NCI-H82 treated with DMSO at 0.1 percent for 48 hours (cell line): ENCODE results near the gene HMX3.

Source experiments
- DNase-seq: peaks from one replicate; lab custom pipeline; 2025; ENCODE audit not compliant: unreplicated experiment; lab: John Stamatoyannopoulos, UW

Gene HMX3

GRCh38 chr10:123135415-123136141 lies at the start of gene HMX3:
Gene HMX3 (plus strand): TSS chr10:123135970. CDS start chr10:123136051, 81 bp downstream.
- DNase-seq = peak; percentile 87

GRCh38 chr10:123086281-123086680 lies 49.5 kb upstream of the HMX3 start:
- no peak for DNase-seq

- no peak for DNase-seq
Measured at GRCh38 chr10:123087348-123087747, 48.4 kb upstream of the HMX3 start.

GRCh38 chr10:123087786-123088185 lies 48.0 kb upstream of the HMX3 start:
- no peak for DNase-seq

- DNase-seq = no peak
Measured at GRCh38 chr10:123092635-123093414, 42.9 kb upstream of the HMX3 start.

- DNase-seq = no peak
Measured at GRCh38 chr10:123093489-123093888, 42.3 kb upstream of the HMX3 start.

- no peak for DNase-seq
Measured at GRCh38 chr10:123096452-123096851, 39.3 kb upstream of the HMX3 start.

GRCh38 chr10:123097039-123097438 lies 38.7 kb upstream of the HMX3 start:
- no peak for DNase-seq

GRCh38 chr10:123100030-123100762 lies 35.6 kb upstream of the HMX3 start:
- DNase-seq = no peak

- no peak for DNase-seq
Measured at GRCh38 chr10:123101872-123102271, 33.9 kb upstream of the HMX3 start.

- no peak for DNase-seq
Measured at GRCh38 chr10:123102673-123103072, 33.1 kb upstream of the HMX3 start.

- DNase-seq = no peak
Measured at GRCh38 chr10:123103944-123104343, 31.8 kb upstream of the HMX3 start.

GRCh38 chr10:123109466-123109865 lies 26.3 kb upstream of the HMX3 start:
- no peak for DNase-seq

GRCh38 chr10:123117644-123118417 lies 17.9 kb upstream of the HMX3 start:
- no peak for DNase-seq

- DNase-seq = no peak
Measured at GRCh38 chr10:123119081-123119480, 16.7 kb upstream of the HMX3 start.

GRCh38 chr10:123126246-123126645 lies 9.5 kb upstream of the HMX3 start:
- no peak for DNase-seq

GRCh38 chr10:123129618-123130271 lies 6.0 kb upstream of the HMX3 start:
- no peak for DNase-seq

GRCh38 chr10:123132576-123133477 lies 2.9 kb upstream of the HMX3 start:
- peak; percentile 18 for DNase-seq

- no peak for DNase-seq
Measured at GRCh38 chr10:123133541-123134342, 2.0 kb upstream of the HMX3 start.
